Mucosa of descending colon (tissue), 3 donors: ENCODE measurements around the gene GSK3A. TPM values are rescaled to one million over a fixed set of nuclear protein-coding genes. Genes with fewer than 3 reads are reported as not detected.

Experiments
- ATAC-seq: fragments of 200-7000 bp; cut with Tn5 transposase; one replicate; pipeline ENCODE4 v1.9.1; 2020; ENCODE audit warnings: mild to moderate bottlenecking, moderate library complexity
- DNase-seq, 3 donors: peaks; one replicate each; pipeline ENCODE4 v3.0.0-alpha.2; 2020
- H3K36me3 ChIP-seq: fragments of 200-600 bp; one replicate; pipeline ENCODE4 v1.8.0; 2021; ENCODE audit warnings: low read depth, mild to moderate bottlenecking
- H3K4me1 ChIP-seq: fragments of 200-600 bp; one replicate; pipeline ENCODE4 v1.8.0; 2021; ENCODE audit warnings: low read depth, mild to moderate bottlenecking
- H3K4me3 ChIP-seq: fragments of 200-600 bp; one replicate; pipeline ENCODE4 v1.8.0; 2021; ENCODE audit warnings: mild to moderate bottlenecking
- H3K9me3 ChIP-seq: fragments of 200-600 bp; one replicate; pipeline ENCODE4 v1.8.0; 2021; ENCODE audit warnings: mild to moderate bottlenecking
- CTCF ChIP-seq: fragments of 200-600 bp; IDR thresholded peaks from one replicate; pipeline ENCODE4 v1.8.0; 2022; ENCODE audit warnings: antibody characterized with exemption, mild to moderate bottlenecking
- intact Hi-C, 2 donors: fragments of 100-400 bp; cut with DNase I in 1 of 2; cut with micrococcal nuclease in 1 of 2; formaldehyde crosslinking; loops; one replicate each; pipeline versions ENCODE4 v1.11.0 to v1.11.1; 2022; cut with DNase I, micrococcal nuclease
- total RNA-seq, 3 donors: library from RNA; stranded (reverse); fragmentation: NEBNext Ultra II Directional in 2 of 3; extraction: Animal tissue kit (Norgen Biotek cat#: 25700) in 2 of 3; gene quantifications; one replicate each; pipeline versions ENCODE4 v1.2.1 to v1.2.4, GENCODE V29; 2021 to 2023
- donor health status: DM: no; HTN: no; CAD: no; lungs with moderate emphysema.
- donor health status: DM: no; HTN: no; CAD: no.
- donor health status: DM: no; HTN: yes; CAD: no.

Gene GSK3A
- total RNA-seq, 3 donors from 2014 or later, result 41.8 to 52.0 (median 46.9) TPM

- Histone ChIP-seq H3K4me3 (no peak overlapping the region), H3K36me3 (peaks cover 8% of the 10 kb centered on the region), H3K9me3 (no peaks in the 10 kb centered on the region), H3K4me1 (peaks cover 12% of the 10 kb centered on the region)
- intact Hi-C loops, result loop anchor here in 1 of 2 donors (5.0 kb wide), 1 partner anchor 36 kb away; no protein-coding TSS in a partner anchor
- DNase-seq, result peak in 2 of 3 donors; percentile 71 to 73
- peak; percentile 38 for TF ChIP-seq CTCF
- no peak for ATAC-seq
Measured at GRCh38 chr19:42246143-42246921, 3.9 kb upstream of the GSK3A start.

GRCh38 chr19:42245231-42245630, 2.8 kb upstream of the GSK3A start:
- no peak for TF ChIP-seq CTCF
- peaks cover 23% of the 10 kb centered on the region for H3K4me1 ChIP-seq
- DNase-seq (peak in 1 of 3 donors; percentile 38), ATAC-seq (no peak)
- intact Hi-C loops, result loop anchor here in 1 of 2 donors (5.0 kb wide), 1 partner anchor 37 kb away; no protein-coding TSS in a partner anchor
- H3K9me3 ChIP-seq, result no peaks in the 10 kb centered on the region
- H3K36me3 ChIP-seq, result peaks cover 8% of the 10 kb centered on the region
- H3K4me3 ChIP-seq, result no peak overlapping the region

- H3K4me3 ChIP-seq, result peak overlapping the region; percentile 77
- peaks cover 8% of the 10 kb centered on the region for H3K36me3 ChIP-seq
- ATAC-seq (peak; percentile 61), DNase-seq (peak; percentile 94 to 95 (median 94))
- H3K9me3 ChIP-seq, result no peaks in the 10 kb centered on the region
- peaks cover 23% of the 10 kb centered on the region for H3K4me1 ChIP-seq
- intact Hi-C loops, result loop anchor here in 1 of 2 donors (5.0 kb wide), 1 partner anchor 38 kb away; no protein-coding TSS in a partner anchor
- peak; percentile 54 for TF ChIP-seq CTCF
Measured at GRCh38 chr19:42244347-42245220, 2.2 kb upstream of the GSK3A start.

GRCh38 chr19:42242069-42242511, 312 bp downstream of the GSK3A start:
- no peaks in the 10 kb centered on the region for H3K9me3 ChIP-seq
- TF ChIP-seq CTCF, result no peak
- ATAC-seq (no peak), DNase-seq (peak in 2 of 3 donors; percentile 47 to 74)
- peak overlapping the region; percentile 77 for H3K4me3 ChIP-seq
- peaks cover 23% of the 10 kb centered on the region for H3K4me1 ChIP-seq
- peaks cover 8% of the 10 kb centered on the region for H3K36me3 ChIP-seq
- intact Hi-C loops, result no loop called here

GRCh38 chr19:42241279-42241678, 1.1 kb downstream of the GSK3A start:
- TF ChIP-seq CTCF, result no peak

More at GRCh38 chr19:42241279-42241678, 1.1 kb downstream of the GSK3A start:
- Histone ChIP-seq H3K9me3 (no peaks in the 10 kb centered on the region), H3K4me3 (no peak overlapping the region), H3K4me1 (peaks cover 23% of the 10 kb centered on the region), H3K36me3 (peaks cover 8% of the 10 kb centered on the region)
- DNase-seq (no peak), ATAC-seq (no peak)
- intact Hi-C loops, result no loop called here
